CD4-positive, alpha-beta T cell treated with Interleukin-12 subunit alpha and Interleukin-12 subunit beta, for 1 hour (primary cell): ENCODE data around the gene CLCNKA.
A peak's percentile ranks its signal among the peaks of the same experiment; 100 is the strongest.
"Not testable (repeated sequence)": the region's sequence is repeated elsewhere in the genome, so short reads cannot be mapped to it uniquely, and the experiment has no call there.

Experiments
- DNase-seq: peaks from one replicate; pipeline ENCODE4 v3.0.0-alpha.2; 2020

The CLCNKA gene

DNA sequence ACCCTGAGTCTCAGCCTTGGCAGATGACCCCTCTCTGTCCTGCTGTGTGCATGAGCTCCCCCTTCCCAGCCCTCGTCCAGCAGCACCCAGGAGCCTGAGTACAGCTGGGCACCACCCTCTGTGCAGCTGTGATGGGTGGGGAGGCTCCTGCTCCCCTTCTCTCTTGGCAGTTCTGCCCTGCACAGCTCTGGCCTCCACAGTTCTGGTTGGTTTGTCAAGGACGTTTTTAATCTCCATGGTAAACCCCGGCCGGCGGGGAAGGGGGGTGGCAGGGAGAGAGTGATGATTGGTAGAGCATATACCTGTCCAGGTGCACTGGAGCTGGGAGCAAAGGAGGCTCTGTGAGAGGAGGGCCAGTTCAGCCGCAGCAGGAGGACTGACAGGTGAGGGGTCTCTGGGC lies at the start of gene CLCNKA:
Gene CLCNKA, plus strand, starts transcription at position 356 of the 400 bp plus-strand sequence. CDS start 584 bp downstream, outside the sequence.
- no peak for DNase-seq

DNA sequence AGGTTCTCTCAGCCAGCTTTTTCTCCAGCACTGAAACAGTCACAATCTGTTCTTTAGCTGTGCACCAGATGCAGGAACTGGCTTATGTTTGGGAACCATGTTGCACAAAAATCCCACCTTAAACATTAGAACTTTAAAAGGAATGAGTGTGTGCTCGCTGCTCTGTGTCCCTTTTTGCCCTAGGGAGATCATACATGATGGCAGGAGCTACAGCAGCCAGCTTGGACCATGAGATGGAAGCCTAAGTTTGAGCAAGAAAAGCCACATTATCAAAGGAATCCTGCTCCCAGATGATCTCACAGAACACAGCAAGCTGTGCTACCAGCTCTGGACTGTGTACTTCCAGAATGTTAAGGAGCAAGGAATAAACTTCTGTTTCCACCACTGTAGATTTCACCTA lies 49.4 kb upstream of the CLCNKA start:
- no peak for DNase-seq

- no peak for DNase-seq
Observed at GRCh38 chr1:15973772-15974171, 48.1 kb upstream of the CLCNKA start.

DNA sequence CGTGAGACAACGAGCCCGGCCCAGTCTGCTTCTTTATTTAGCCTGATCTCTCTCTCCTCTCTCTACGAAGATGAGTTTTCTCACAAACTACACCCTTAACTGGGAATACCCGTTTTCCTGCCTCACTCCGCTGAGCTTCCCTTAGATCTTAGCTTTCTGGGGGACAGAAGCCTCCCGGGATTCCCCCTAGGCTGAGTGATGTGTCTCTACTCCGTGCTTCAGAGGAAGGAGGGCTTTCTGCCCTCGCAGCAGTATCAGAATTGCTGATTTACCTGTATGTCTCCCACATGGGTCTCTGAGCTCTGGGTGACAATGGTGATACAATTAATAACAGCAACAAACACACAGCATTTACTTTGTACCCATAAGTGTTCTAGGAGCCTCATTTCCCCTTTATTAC lies 47.0 kb upstream of the CLCNKA start:
- DNase-seq = peak; percentile 20

GRCh38 chr1:15975358-15975804 lies 46.5 kb upstream of the CLCNKA start:
- peak; percentile 77 for DNase-seq

GRCh38 chr1:15975805-15976680 lies 45.8 kb upstream of the CLCNKA start, which contains the start of gene ZBTB17:
Gene ZBTB17, minus strand, starts transcription at chr1:15976101. Its CDS starts 27,606 bp downstream, at chr1:15948495.
- peak; percentile 96 for DNase-seq

GRCh38 chr1:15977947-15978346 lies 43.9 kb upstream of the CLCNKA start:
- DNase-seq = not testable (repeated sequence)

- DNase-seq = no peak
Observed at GRCh38 chr1:15981679-15982078, 40.2 kb upstream of the CLCNKA start.

DNA sequence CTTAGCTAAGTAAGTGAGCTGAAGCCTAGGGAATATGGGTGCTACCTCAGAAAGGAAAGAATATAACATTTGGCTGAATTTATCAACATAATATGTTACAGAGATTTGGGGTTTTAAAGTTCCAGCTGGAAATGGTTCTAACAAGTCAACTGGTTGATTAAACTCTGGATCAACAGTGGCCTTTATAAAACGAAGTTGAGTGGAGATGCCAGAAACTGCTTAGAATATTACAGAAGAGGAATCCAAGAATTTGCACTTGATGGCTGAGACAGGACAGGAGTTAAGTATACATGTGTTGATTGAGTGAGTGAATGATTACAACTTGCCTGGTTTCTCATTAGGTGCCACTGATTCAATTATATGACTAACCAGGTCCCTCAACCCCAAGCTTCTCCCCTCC lies 38.6 kb upstream of the CLCNKA start:
- no peak for DNase-seq

DNA sequence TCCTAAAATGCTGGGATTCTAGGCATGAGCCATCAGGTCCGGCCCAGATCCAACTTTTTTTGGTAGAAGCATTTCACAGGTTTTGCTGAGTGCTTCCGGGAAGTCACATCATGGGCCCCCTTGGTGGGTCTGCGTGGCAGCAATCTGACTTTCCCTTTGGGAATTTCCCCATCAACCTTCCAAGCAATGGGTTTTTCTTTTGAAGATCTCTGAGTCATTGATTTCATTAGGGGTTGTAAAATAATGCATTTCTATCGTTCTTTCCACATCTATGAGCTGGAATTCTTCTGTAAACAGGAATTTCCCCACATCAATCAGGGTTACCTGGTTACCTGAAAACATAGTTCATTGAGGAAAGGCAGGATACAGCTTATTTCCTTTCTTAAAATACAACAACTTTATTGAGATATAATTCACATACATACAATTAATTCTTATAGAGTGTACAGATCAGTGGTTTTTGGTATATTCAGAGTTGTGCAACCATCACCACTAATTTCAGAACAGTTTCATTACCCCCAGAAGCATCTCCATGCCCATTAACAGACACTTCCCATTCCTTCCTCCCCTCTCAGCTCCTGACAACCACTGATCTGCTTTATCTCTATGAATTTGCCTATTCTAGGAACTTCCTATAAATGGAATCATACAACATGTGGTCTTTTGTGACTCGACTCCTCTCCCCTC lies 36.1 kb upstream of the CLCNKA start:
- no peak for DNase-seq

DNA sequence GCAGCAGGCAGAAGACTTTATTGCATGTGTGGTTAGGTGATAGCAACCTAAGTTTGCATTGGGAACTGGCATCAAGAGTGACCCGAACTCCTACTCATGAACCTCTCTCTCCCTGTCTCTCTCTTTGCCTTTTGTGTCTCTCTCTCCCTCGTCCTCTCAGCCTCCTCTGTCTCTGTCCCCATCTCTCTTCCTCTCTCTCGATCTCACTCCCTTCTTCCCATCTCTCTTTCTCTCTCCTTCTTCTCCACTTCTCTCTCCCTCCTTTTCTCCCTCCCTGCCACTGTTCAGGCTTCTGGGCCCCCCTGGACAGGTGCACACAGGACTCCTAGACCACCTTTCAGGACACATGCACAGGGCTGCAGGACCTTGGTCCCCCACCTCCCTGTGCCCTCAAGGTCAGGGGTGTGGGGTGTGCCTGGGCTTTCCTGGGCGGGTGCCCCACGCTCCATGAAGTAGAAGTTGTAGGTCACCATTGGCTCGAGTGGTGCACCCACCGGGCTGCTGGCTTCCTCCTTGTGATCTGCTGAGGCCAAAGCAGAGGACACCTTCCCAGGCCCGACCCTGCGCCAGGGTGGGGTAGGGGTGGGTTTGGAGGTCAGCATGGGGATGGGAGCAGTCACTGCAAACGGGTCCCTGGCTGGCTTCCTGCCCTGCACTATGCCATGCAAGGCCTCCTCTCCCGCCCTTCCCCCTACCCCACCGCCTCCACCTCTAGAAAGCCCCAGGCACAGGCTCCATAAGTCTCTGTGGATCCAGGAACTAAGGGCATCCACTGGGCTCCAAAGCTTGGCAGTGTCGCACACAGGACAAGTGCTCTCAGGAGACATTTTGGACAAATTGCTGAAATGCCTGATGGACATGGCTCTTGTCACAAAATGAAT lies 32.7 kb upstream of the CLCNKA start:
- no peak for DNase-seq

DNA sequence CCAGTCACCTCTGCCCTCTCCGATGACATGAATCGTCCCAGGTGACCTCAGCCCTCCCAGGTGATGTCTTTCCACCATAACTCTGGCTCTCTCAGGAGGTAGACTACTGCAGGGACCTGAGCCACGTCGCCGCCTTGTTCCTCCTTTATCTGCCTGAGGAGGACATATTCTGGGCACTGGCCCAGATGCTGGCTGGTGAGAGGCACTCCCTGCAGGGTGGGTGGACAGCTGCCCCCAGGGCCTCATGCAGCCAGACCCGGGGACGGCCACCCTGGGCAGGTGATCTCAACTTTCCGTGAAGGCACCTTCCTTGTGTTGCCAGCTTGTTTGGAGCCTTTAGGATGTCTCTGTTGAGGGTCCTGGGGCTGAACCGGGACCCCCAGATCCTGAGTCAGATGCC lies 32.1 kb upstream of the CLCNKA start:
- no peak for DNase-seq

GRCh38 chr1:15991427-15992186 lies 30.2 kb upstream of the CLCNKA start:
- no peak for DNase-seq

- no peak for DNase-seq
Observed at GRCh38 chr1:15992187-15992553, 29.7 kb upstream of the CLCNKA start.

GRCh38 chr1:15992582-15993500 lies 29.0 kb upstream of the CLCNKA start:
- DNase-seq = no peak

GRCh38 chr1:15993666-15994065 lies 28.2 kb upstream of the CLCNKA start:
- no peak for DNase-seq

- DNase-seq = no peak
Observed at GRCh38 chr1:15994081-15994480, 27.8 kb upstream of the CLCNKA start.

GRCh38 chr1:15994590-15995351 lies 27.1 kb upstream of the CLCNKA start:
- peak; percentile 44 for DNase-seq

DNA sequence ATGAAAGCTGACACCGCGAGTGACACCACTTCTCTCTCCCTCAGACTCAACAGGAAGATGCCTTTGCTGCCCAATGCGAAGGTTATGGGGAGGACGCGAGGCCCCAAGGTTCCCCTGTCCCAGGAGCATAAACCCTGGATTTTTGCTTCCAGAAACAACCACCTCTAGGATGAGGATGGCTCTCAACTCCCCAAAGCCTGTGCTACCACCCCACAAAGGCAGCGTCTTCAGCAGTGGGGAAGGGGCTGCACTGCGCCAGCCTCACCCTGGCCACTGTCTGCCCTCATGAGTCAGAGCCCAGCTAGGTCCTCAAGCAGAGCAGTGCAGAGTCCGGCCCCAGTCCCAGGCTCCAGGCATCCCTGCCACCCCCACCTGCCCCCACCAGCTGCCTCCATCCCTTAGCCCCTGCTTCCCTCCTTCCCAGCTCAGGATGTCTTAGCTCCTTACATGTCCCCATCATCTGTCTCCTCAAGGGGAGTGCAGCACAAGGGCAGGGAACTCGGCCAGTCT lies 24.7 kb upstream of the CLCNKA start:
- DNase-seq = no peak

DNA sequence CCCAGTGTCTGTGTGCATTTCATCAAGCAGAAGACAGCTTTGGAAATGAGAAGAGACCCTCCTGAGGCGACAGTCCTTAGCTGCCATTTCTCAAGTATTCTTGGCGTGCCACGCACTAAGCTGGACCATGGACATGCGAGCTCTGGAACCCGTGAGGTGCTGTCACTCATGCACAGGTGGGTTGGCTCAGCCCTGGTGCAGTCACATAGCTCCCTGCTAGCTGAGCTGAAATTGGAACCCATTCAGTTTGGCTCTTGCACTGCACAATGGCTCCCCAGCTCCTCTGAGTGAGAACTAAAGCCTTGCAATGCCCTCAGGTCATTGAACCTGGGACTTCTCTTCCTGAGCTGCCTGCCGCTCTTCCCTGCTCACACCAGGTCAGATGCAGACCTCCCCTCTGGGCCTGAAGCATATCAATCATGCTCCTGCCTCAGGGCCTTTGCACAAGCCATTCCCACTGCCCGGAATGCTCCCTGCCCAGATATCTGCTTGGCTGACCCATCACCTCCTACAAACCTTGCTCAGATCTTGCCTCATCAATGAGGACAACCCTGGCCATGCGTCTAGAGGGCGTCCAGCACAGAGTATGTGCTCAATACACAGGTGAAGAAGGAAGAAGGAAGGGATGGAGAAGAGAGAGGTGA lies 24.1 kb upstream of the CLCNKA start:
- DNase-seq = no peak
